Globus pallidus (tissue), 1 donor: ENCODE results near the gene CYP2A13.
"Not testable (repeated sequence)": the region's sequence is repeated elsewhere in the genome, so short reads cannot be mapped to it uniquely, and the experiment has no call there.

Experiments
- DNase-seq: peaks from one replicate; pipeline ENCODE4 v3.0.0-alpha.2; 2015; ENCODE audit warnings: low spot score

Gene CYP2A13

GRCh38 chr19:41120929-41121911, 33.0 kb downstream of the CYP2A13 start:
- not testable (repeated sequence) for DNase-seq

GRCh38 chr19:41122846-41123245, 34.6 kb downstream of the CYP2A13 start:
- not testable (repeated sequence) for DNase-seq

GRCh38 chr19:41123716-41124294, 35.6 kb downstream of the CYP2A13 start:
- DNase-seq = no peak

- not testable (repeated sequence) for DNase-seq
Measured at GRCh38 chr19:41126765-41127203, 38.5 kb downstream of the CYP2A13 start.

- DNase-seq = not testable (repeated sequence)
Measured at GRCh38 chr19:41127362-41127761, 39.1 kb downstream of the CYP2A13 start.

- peak; percentile 14 for DNase-seq
Measured at GRCh38 chr19:41127801-41128300, 39.6 kb downstream of the CYP2A13 start.

GRCh38 chr19:41128692-41129091, 40.4 kb downstream of the CYP2A13 start:
- DNase-seq = no peak

GRCh38 chr19:41131186-41131585, 42.9 kb downstream of the CYP2A13 start:
- DNase-seq = no peak

GRCh38 chr19:41133260-41133659, 45.0 kb downstream of the CYP2A13 start:
- DNase-seq = no peak

- DNase-seq = no peak
Measured at GRCh38 chr19:41134616-41135015, 46.4 kb downstream of the CYP2A13 start.

GRCh38 chr19:41135390-41136384, 47.4 kb downstream of the CYP2A13 start:
- peak; percentile 54 for DNase-seq

GRCh38 chr19:41136636-41137455, 48.6 kb downstream of the CYP2A13 start:
- no peak for DNase-seq

GRCh38 chr19:41144403-41144802, 56.2 kb downstream of the CYP2A13 start:
- peak; percentile 63 for DNase-seq
